Stimulated activated CD4-positive, alpha-beta T cell treated with anti-CD3 and anti-CD28 coated beads, Interleukin-12 subunit alpha, Interleukin-12 subunit beta, amount 100 ng/mL, for 24 hours (primary cell): ENCODE data around the gene ZNF670.
"Not testable (repeated sequence)": the region's sequence is repeated elsewhere in the genome, so short reads cannot be mapped to it uniquely, and the experiment has no call there.

Experiments used
- DNase-seq, 2 experiments: peaks; one replicate each; pipeline ENCODE4 v3.0.0-alpha.2; 2020; ENCODE audit warnings: low read depth in 2 of 2

ZNF670 gene

GRCh38 chr1:247043406-247043805 is 35.2 kb downstream of the ZNF670 start:
- no peak for DNase-seq

- DNase-seq, result no peak
Measured at GRCh38 chr1:247037511-247038320, 40.9 kb downstream of the ZNF670 start.

- not testable (repeated sequence) for DNase-seq
Measured at GRCh38 chr1:247032306-247032705, 46.3 kb downstream of the ZNF670 start.
